Measurements from ENCODE around the gene ZMYND11. TPM values are rescaled to one million over a fixed set of nuclear protein-coding genes. Genes with fewer than 3 reads are reported as not detected.

ZMYND11 gene
- total and polyA plus RNA-seq, 2 of the 13 experiments (the other 11 are each of a cell fraction or from before 2014, with no cell fraction given), result 17.5 to 38.7 TPM

- TF ChIP-seq STAG1 (CRISPR knock-in tag; IDR thresholded peaks at IDR 0.05), result peak; percentile 25
- TF ChIP-seq SIX1 (CRISPR knock-in tag; IDR thresholded peaks at IDR 0.05; ENCODE audit: borderline replicate concordance), result no peak
- TF ChIP-seq ZNF577 (CRISPR knock-in tag; IDR thresholded peaks at IDR 0.05; ENCODE audit: borderline replicate concordance, low read depth), result no peak
- TF ChIP-seq ZNF780A (CRISPR knock-in tag; IDR thresholded peaks at IDR 0.05), result no peak
Observed at GRCh38 chr10:279655-280054, 144.4 kb downstream of the ZMYND11 start (continued).

- DNase-seq (ENCODE audit: low spot score), result no peak
- 75% methylated on average over 2 of the region's 7 CpGs for WGBS (ENCODE audit: low lambda C conversion rate)
- intact Hi-C loops (cut with micrococcal nuclease; ENCODE audit: unreplicated experiment), result no loop called here
Observed at GRCh38 chr10:282294-283139, 147.3 kb downstream of the ZMYND11 start.

More at GRCh38 chr10:282294-283139, 147.3 kb downstream of the ZMYND11 start:
- in situ Hi-C loops (cut with HindIII; ENCODE audit: extremely low pct_ligation_motif_present, low pct_unique_long_range_greater_than_20kb), result no loop called here
- CTCF ChIA-PET (ENCODE audit: low intra/inter-chr PET ratio, low total read pairs), result no interaction called here
- POLR2A ChIA-PET, result no interaction called here
- no peak overlapping the region for H3K27ac ChIP-seq (ENCODE audit: extremely low read length, insufficient read depth, low read length)
- FAIRE-seq (no peak), ATAC-seq (no peak)
- no peak overlapping the region for H2AFZ ChIP-seq (ENCODE audit: low read length)
- BruUV-seq (replicated peaks), result no TSS peak
- H3K36me3 ChIP-seq (replicated peaks in 1 of 2; ENCODE audit: control insufficient read depth in 1 of 2, insufficient read depth in 2 of 2, low read length in 2 of 2), result 0 out of 5 replicates have a peak, but pooled peaks cover 3 to 21% of the 10 kb centered on the region in 2 experiments
- no peak overlapping the region for H3K4me2 ChIP-seq (ENCODE audit: low read depth, low read length)
- no peaks in the 10 kb centered on the region for H3K9me3 ChIP-seq (ENCODE audit: low read length)
- H3K9ac ChIP-seq (ENCODE audit: insufficient read depth, low read depth, low read length), result no peak overlapping the region
- H3K27me3 ChIP-seq (ENCODE audit: control insufficient read depth in 1 of 2, insufficient read depth in 2 of 2, low read length in 2 of 2), result no peaks in the 10 kb centered on the region
- no peaks in the 10 kb centered on the region for H3K79me2 ChIP-seq (ENCODE audit: insufficient read depth, low read length)
- no peaks in the 10 kb centered on the region for H4K20me1 ChIP-seq (ENCODE audit: insufficient read depth, low read length)
- no peak overlapping the region for H3K4me3 ChIP-seq (replicated peaks in 1 of 3; ENCODE audit: insufficient read depth in 1 of 3, low read depth in 2 of 3, low read length in 3 of 3)
- TF ChIP-seq POLR2AphosphoS5 (IDR thresholded peaks at IDR 0.05; ENCODE audit: low read depth, low read length) (no peak), SRY (CRISPR knock-in tag; IDR thresholded peaks at IDR 0.05) (no peak), BRF2 (CRISPR knock-in tag; IDR thresholded peaks at IDR 0.05) (no peak), ZNF703 (CRISPR knock-in tag; IDR thresholded peaks at IDR 0.05; ENCODE audit: borderline replicate concordance) (no peak)
- H3K4me1 ChIP-seq (ENCODE audit: insufficient read depth, low read length), result no peaks in the 10 kb centered on the region

Measured in HepG2 (cell line).